HepG2 (cell line): ENCODE measurements around the gene ACSL5. TPM values are rescaled to one million over a fixed set of nuclear protein-coding genes. Genes with fewer than 3 reads are reported as not detected.

Experiments
- BRD4 ChIP-seq: sonication (generic); formaldehyde crosslinking; IDR thresholded peaks from 2 replicates; pipeline ENCODE4 v1.4.0; 2020; ENCODE audit warnings: missing genetic modification reagents
- ELF1 ChIP-seq: sonication (generic); formaldehyde crosslinking; IDR thresholded peaks from 2 replicates; pipeline ENCODE4 v1.4.0; 2020; ENCODE audit warnings: missing genetic modification reagents
- ESRRA ChIP-seq: sonication (generic); formaldehyde crosslinking; IDR thresholded peaks from 2 replicates; pipeline ENCODE4 v1.5.1; 2020; ENCODE audit warnings: mild to moderate bottlenecking, low read depth, missing genetic modification reagents
- GABPB1 ChIP-seq: IDR thresholded peaks from 2 replicates; pipeline ENCODE4 v1.6.1; 2016; ENCODE audit warnings: mild to moderate bottlenecking, missing genetic modification reagents, moderate library complexity, missing compliant biosample characterization
- IRF2 ChIP-seq: IDR thresholded peaks from 2 replicates; pipeline ENCODE4 v1.6.1; 2018; ENCODE audit warnings: missing genetic modification reagents, missing compliant biosample characterization
- KMT2B ChIP-seq: IDR thresholded peaks from 2 replicates; pipeline ENCODE4 v1.6.1; 2016; ENCODE audit warnings: missing genetic modification reagents, missing compliant biosample characterization
- MED1 ChIP-seq: sonication (generic); formaldehyde crosslinking; IDR thresholded peaks from 2 replicates; pipeline ENCODE4 v1.4.0; 2020; ENCODE audit warnings: missing genetic modification reagents
- MYC ChIP-seq: sonication (generic); formaldehyde crosslinking; IDR thresholded peaks from 2 replicates; pipeline ENCODE4 v1.9.0; 2021; ENCODE audit warnings: missing genetic modification reagents, borderline replicate concordance
- NFKB2 ChIP-seq: sonication (generic); formaldehyde crosslinking; IDR thresholded peaks from 2 replicates; pipeline ENCODE4 v1.4.0; 2020; ENCODE audit warnings: missing genetic modification reagents, borderline replicate concordance
- NR2F2 ChIP-seq: IDR thresholded peaks from 2 replicates; pipeline ENCODE4 v1.6.1; 2012; ENCODE audit warnings: low read depth, inconsistent platforms, borderline replicate concordance
- NR2F6 ChIP-seq, 2 experiments: IDR thresholded peaks; 2 replicates each; pipeline ENCODE4 v1.6.1; 2016; ENCODE audit warnings: antibody characterized with exemption in 1 of 2, mild to moderate bottlenecking in 1 of 2
- POLR2G ChIP-seq: fragments of 200-400 bp; formaldehyde crosslinking; IDR thresholded peaks from 2 replicates; pipeline ENCODE4 v1.6.1; 2018; ENCODE audit warnings: mild to moderate bottlenecking, low read depth, low read length, moderate library complexity
- SIN3A ChIP-seq: IDR thresholded peaks from 2 replicates; pipeline ENCODE4 v1.6.1; 2011; ENCODE audit warnings: low read depth, mild to moderate bottlenecking, control low read depth, low read length, borderline replicate concordance
- SIX1 ChIP-seq: sonication (generic); formaldehyde crosslinking; IDR thresholded peaks from 2 replicates; pipeline ENCODE4 v1.4.0; 2020; ENCODE audit warnings: missing genetic modification reagents, borderline replicate concordance
- SRSF1 ChIP-seq: fragments of 200-400 bp; formaldehyde crosslinking; optimal IDR thresholded peaks from 2 replicates; pipeline ENCODE3; 2017; ENCODE audit warnings: mild to moderate bottlenecking, low read depth, low read length, moderate library complexity
- YEATS4 ChIP-seq: sonication (generic); formaldehyde crosslinking; IDR thresholded peaks from 2 replicates; pipeline ENCODE4 v1.4.0; 2020; ENCODE audit warnings: missing genetic modification reagents, borderline replicate concordance
- ZNF33A ChIP-seq: sonication (generic); formaldehyde crosslinking; IDR thresholded peaks from 2 replicates; pipeline ENCODE4 v1.5.1; 2020; ENCODE audit warnings: missing genetic modification reagents, mild to moderate bottlenecking, moderate library complexity, borderline replicate concordance
- ZNF441 ChIP-seq: sonication (generic); formaldehyde crosslinking; IDR thresholded peaks from 2 replicates; pipeline ENCODE4 v1.7.0; 2021; ENCODE audit warnings: missing genetic modification reagents, borderline replicate concordance
- ZNF510 ChIP-seq: sonication (generic); formaldehyde crosslinking; IDR thresholded peaks from 2 replicates; pipeline ENCODE4 v1.4.0; 2020; ENCODE audit warnings: low read depth, mild to moderate bottlenecking, missing genetic modification reagents
- ZNF644 ChIP-seq: IDR thresholded peaks from 2 replicates; pipeline ENCODE4 v1.6.1; 2016; ENCODE audit warnings: low read depth
- ZNF670 ChIP-seq: sonication (generic); formaldehyde crosslinking; IDR thresholded peaks from 2 replicates; pipeline ENCODE4 v1.8.0; 2022; ENCODE audit warnings: mild to moderate bottlenecking, missing genetic modification reagents, borderline replicate concordance
- ZNF841 ChIP-seq: sonication (generic); formaldehyde crosslinking; IDR thresholded peaks from 2 replicates; pipeline ENCODE4 v1.8.1; 2023; ENCODE audit warnings: missing genetic modification reagents, borderline replicate concordance
- polyA plus RNA-seq, 8 experiments: library from polyadenylated mRNA; depleted of rRNA in 3 of 8; stranded (reverse) in 7 of 8; unstranded in 1 of 8; fragments of >200 nt; fragmentation: Illumina TruSeq in 4 of 8; extraction: Trizol in 4 of 8; gene quantifications; 2 replicates each; pipeline versions ENCODE4 v1.2.1 to v1.2.3, GENCODE V29; 2011 to 2016; ENCODE audit warnings: low read depth in 4 of 8, missing spikeins in 1 of 8, mixed read lengths in 1 of 8; ENCODE audit not compliant: insufficient read depth in 1 of 8
- total RNA-seq, 5 experiments: library from RNA; depleted of rRNA; stranded (reverse); fragments of >200 nt; fragmentation: Illumina TruSeq; extraction: Trizol; gene quantifications; 2 replicates each; pipeline ENCODE4 v1.2.3, GENCODE V29; 2016; ENCODE audit warnings: low read depth in 1 of 5
- TF ChIP-seq, protein P1 (sequence below): sonication (generic); formaldehyde crosslinking; conservative IDR thresholded peaks from 2 replicates; pipeline ENCODE4 v1.4.0; 2020; ENCODE audit warnings: missing genetic modification reagents
- TF ChIP-seq, protein P2 (sequence below): sonication (generic); formaldehyde crosslinking; IDR thresholded peaks from 2 replicates; pipeline ENCODE4 v1.4.0; 2020; ENCODE audit warnings: missing genetic modification reagents, low read depth, mild to moderate bottlenecking, borderline replicate concordance

Gene ACSL5
- total and polyA plus RNA-seq, 2 of the 13 experiments (the other 11 are each of a cell fraction or from before 2014, with no cell fraction given) = 56.4 to 82.5 TPM

DNA sequence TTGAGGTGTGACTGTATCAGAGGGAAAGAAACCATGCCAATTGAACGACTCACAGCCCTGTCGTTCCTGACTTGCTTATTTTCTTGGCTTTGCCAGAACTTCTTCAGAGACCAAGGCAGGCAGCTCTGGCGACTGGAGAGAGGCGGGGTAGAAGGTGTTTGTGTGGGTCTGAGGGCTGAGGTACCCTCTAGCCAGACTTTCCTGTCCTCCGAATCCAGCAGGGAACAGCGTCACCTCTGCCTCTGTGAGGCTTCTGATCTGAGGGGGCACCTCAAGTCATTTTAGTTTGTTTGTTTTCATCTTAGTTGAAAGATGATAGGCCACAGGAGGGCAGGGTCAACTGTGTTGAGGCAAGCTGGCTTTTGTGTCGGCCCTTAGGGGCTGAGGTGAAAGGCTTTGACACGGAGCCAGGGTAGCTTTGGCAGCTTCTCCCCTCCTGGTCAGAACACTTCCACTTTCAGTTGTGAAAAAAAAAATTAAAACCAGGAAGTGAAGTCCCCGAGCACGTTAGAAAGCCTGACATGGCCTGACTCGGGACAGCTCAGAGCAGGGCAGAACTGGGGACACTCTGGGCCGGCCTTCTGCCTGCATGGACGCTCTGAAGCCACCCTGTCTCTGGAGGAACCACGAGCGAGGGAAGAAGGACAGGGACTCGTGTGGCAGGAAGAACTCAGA is 1.9 kb downstream of the ACSL5 start (continued):
- TF ChIP-seq POLR2G (peak; percentile 62; the same call in 1 of the 2 replicates), ZNF644 (CRISPR knock-in tag) (no peak), NR2F6 (IDR thresholded peaks at IDR 0.05) (no peak), NR2F6 (CRISPR knock-in tag; IDR thresholded peaks at IDR 0.05) (0 out of 2 replicates have a peak, but pooled peaks have one; percentile 33), ZNF670 (CRISPR knock-in tag) (peak; percentile 90), SRSF1 (peak; percentile 22), BRD4 (CRISPR knock-in tag) (0 out of 2 replicates have a peak, but pooled peaks have one; percentile 21), SIN3A (peak; percentile 77; the same call in 1 of the 2 replicates), NFKB2 (0 out of 2 replicates have a peak, but pooled peaks have one; percentile 61), NR2F2 (0 out of 2 replicates have a peak, but pooled peaks have one; percentile 28), SIX1 (CRISPR knock-in tag) (peak; percentile 71; the same call in 1 of the 2 replicates), ZNF510 (CRISPR knock-in tag) (0 out of 2 replicates have a peak, but pooled peaks have one; percentile 19), GABPB1 (CRISPR knock-in tag) (peak; percentile 31; the same call in 1 of the 2 replicates), KMT2B (CRISPR knock-in tag) (peak; percentile 55; the same call in 1 of the 2 replicates), ZNF33A (0 out of 2 replicates have a peak, but pooled peaks have one; percentile 62), IRF2 (CRISPR knock-in tag) (peak; percentile 62), ELF1 (CRISPR knock-in tag) (peak; percentile 74), ZNF441 (CRISPR knock-in tag) (0 out of 2 replicates have a peak, but pooled peaks have one; percentile 17), YEATS4 (CRISPR knock-in tag) (peak; percentile 60; the same call in 1 of the 2 replicates), MED1 (peak; percentile 29; the same call in 1 of the 2 replicates), MYC (peak; percentile 45; the same call in 1 of the 2 replicates), ESRRA (CRISPR knock-in tag) (no peak), ZNF841 (CRISPR knock-in tag) (no peak)
- TF ChIP-seq, protein P1, sequence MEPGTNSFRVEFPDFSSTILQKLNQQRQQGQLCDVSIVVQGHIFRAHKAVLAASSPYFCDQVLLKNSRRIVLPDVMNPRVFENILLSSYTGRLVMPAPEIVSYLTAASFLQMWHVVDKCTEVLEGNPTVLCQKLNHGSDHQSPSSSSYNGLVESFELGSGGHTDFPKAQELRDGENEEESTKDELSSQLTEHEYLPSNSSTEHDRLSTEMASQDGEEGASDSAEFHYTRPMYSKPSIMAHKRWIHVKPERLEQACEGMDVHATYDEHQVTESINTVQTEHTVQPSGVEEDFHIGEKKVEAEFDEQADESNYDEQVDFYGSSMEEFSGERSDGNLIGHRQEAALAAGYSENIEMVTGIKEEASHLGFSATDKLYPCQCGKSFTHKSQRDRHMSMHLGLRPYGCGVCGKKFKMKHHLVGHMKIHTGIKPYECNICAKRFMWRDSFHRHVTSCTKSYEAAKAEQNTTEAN (CRISPR knock-in tag) = no peak
- TF ChIP-seq, protein P2, sequence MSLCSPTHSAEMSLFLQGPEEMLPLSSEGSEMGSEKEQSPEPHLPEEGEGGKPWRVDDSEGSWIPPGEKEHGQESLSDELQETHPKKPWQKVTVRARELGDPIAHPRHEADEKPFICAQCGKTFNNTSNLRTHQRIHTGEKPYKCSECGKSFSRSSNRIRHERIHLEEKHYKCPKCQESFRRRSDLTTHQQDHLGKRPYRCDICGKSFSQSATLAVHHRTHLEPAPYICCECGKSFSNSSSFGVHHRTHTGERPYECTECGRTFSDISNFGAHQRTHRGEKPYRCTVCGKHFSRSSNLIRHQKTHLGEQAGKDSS (CRISPR knock-in tag) = peak; percentile 22; the same call in 1 of the 2 replicates
